Esophagus muscularis mucosa (tissue), 4 donors: ENCODE measurements around the gene MAMDC4. TPM values are rescaled to one million over a fixed set of nuclear protein-coding genes. Genes with fewer than 3 reads are reported as not detected.
"Not testable (repeated sequence)": the region's sequence is repeated elsewhere in the genome, so short reads cannot be mapped to it uniquely, and the experiment has no call there.

ENCODE experiments used
- DNase-seq: peaks from one replicate; pipeline ENCODE4 v3.0.0-alpha.2; 2017; ENCODE audit errors: extremely low spot score
- H3K27ac ChIP-seq, 4 donors: fragments of 200-600 bp; sonication (generic); replicated peaks in 1 of 4; 1 replicate in 3 of 4; 2 replicates in 1 of 4; pipeline ENCODE4 v1.5.1; 2016 to 2019; ENCODE audit warnings: mild to moderate bottlenecking in 1 of 4
- H3K27me3 ChIP-seq, 4 donors: fragments of 200-600 bp; sonication (generic); one replicate each; pipeline versions ENCODE4 v1.5.1 to v1.6.0; 2016 to 2019
- H3K36me3 ChIP-seq, 4 donors: fragments of 200-600 bp; sonication (generic); one replicate each; pipeline ENCODE4 v1.5.1; 2016 to 2019
- H3K4me1 ChIP-seq, 4 donors: fragments of 200-600 bp; sonication (generic); one replicate each; pipeline ENCODE4 v1.5.1; 2016 to 2019
- H3K4me3 ChIP-seq, 4 donors: fragments of 200-600 bp; sonication (generic); 1 replicate in 2 of 4; 2 replicates in 2 of 4; pipeline ENCODE4 v1.5.1; 2016 to 2019; ENCODE audit warnings: mild to moderate bottlenecking in 4 of 4, moderate library complexity in 1 of 4
- H3K9me3 ChIP-seq, 4 donors: fragments of 200-600 bp; sonication (generic); 1 replicate in 3 of 4; 2 replicates in 1 of 4; pipeline ENCODE4 v1.5.1; 2016 to 2019
- EP300 ChIP-seq: sonication (generic); formaldehyde crosslinking; IDR thresholded peaks from one replicate; pipeline ENCODE4 v1.6.1; 2017; ENCODE audit warnings: antibody characterized with exemption
- POLR2A ChIP-seq: fragments of 450-650 bp; IDR thresholded peaks from one replicate; pipeline ENCODE4 v1.6.1; 2017; ENCODE audit warnings: antibody characterized with exemption, moderate library complexity, mild to moderate bottlenecking, low read depth
- POLR2AphosphoS5 ChIP-seq, 2 donors: sonication (generic); formaldehyde crosslinking; IDR thresholded peaks; one replicate each; pipeline ENCODE4 v1.6.1; 2017; ENCODE audit warnings: antibody characterized with exemption in 2 of 2
- WGBS: methylation state at CpG from one replicate; pipeline ENCODE4 v1.1.5; 2018; 5-methylcytosine and 5-hydroxymethylcytosine counted together
- intact Hi-C: fragments of 100-400 bp; cut with DNase I; formaldehyde crosslinking; loops from one replicate; pipeline ENCODE4 v1.15.1; 2023
- total RNA-seq, 4 donors: library from RNA; depleted of rRNA; stranded (reverse); fragments of >200 nt; gene quantifications; one replicate each; pipeline versions ENCODE4 v1.1.0 to v1.2.1, GENCODE V29; 2016
- TF ChIP-seq, protein P1 (sequence below), 3 experiments: fragments of 200-600 bp in 2 of 3; fragments of 450-650 bp in 1 of 3; sonication (generic) in 2 of 3; IDR thresholded peaks; one replicate each; pipeline ENCODE4 v1.5.1; 2017 to 2019; ENCODE audit warnings: antibody characterized with exemption in 3 of 3, mild to moderate bottlenecking in 2 of 3, moderate library complexity in 1 of 3

Gene MAMDC4
- total RNA-seq, 4 donors from 2014 or later: 1.7 to 4.7 (median 2.1) TPM

DNA sequence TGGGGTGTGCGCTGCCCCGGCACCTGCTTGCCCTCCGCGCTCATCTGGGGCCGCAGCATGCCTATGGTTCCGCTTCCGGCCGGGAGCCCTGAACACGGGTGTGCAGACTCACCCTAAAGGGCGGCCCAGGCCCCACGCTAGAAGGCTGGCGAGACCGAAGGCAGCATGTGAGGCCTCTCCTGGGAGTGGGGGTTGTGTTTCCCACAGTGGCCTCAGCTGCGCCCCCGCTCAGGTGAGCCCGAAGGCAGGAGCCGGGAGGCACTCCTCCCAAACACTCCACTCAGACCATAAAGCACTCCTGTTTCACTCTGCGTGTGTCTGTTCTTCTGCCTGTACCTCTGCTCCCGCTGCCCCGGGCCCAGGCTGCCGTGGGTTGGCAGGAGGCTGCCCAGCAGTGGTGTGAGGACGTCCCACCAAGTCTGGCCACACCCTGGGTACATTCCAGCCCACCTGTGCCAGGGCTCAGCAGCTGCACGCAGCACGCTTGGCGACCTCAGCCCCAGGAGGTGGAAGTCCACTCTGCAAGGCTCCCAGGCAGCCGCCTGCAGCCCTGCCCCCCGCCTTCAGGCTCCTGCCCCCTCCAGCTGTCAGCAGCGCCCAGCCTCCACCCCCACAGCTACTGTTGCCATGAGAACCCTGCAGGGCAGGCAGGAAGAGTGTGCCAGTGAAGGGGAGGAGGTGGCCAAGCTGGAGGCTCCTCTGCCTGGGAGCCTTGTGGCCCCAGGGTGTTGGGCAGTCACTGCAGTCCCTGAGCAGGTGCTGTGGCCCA is 11.1 kb upstream of the MAMDC4 start:
- H3K36me3 ChIP-seq: peaks cover 0 to 53% (median 45%) of the 10 kb centered on the region in 4 donors
- WGBS: 64% methylated on average over 16 of the region's 28 CpGs

DNA sequence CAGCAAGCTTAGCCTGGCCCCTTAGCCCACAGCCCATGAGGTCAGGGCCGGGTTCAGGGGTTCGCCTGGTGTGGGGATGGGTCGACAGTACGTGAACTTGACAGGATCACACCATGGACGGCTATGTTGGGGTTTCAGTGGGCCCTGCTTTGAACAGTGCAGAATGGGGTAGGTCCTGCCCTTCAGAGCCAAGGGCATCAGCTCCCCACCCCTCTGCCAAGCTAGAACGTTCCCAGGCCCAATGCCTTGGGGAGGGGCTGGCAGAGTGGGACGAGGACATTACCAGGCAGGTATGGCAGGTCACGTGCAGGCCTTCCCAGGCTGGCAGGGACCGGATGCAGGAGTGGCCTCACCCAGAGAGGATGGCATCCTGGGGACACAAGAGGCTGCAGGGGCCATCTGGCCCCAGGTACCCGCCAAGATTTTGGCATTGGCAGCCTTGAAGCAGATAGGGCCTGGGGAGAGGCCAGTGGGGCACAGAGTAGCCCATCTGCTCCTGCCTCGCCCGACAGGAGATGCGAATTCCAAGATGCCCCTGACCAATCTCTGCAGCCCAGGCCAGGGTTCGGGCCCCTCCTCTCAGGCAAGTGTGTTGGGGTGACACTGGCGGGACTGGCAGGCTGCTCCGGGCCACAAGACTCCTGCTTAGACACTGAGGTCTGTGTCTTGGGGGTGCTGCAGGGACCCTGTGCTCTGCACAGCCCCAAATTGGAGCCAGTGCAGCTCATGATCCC is 10.3 kb upstream of the MAMDC4 start:
- Histone ChIP-seq H3K4me3 (peak overlapping the region; percentile 48 to 65 (median 49)), H3K4me1 (peaks cover 36 to 64% (median 60%) of the 10 kb centered on the region in 4 donors), H3K27ac (peak overlapping the region in 1 of 4 donors; percentile 66), H3K36me3 (peaks cover 0 to 46% (median 38%) of the 10 kb centered on the region in 4 donors), H3K27me3 (peaks cover 4 to 40% (median 25%) of the 10 kb centered on the region in 4 donors)
- intact Hi-C loops, H3K9me3 ChIP-seq, DNase-seq: not testable (repeated sequence)
- 60% methylated on average over 1 of the region's 16 CpGs for WGBS

More for the DNA sequence above, 11.1 kb upstream of the MAMDC4 start:
- no peak overlapping the region for H3K27ac ChIP-seq
- peaks cover 4 to 33% (median 23%) of the 10 kb centered on the region in 4 donors for H3K27me3 ChIP-seq
- H3K9me3 ChIP-seq: no peaks in the 10 kb centered on the region
- H3K4me1 ChIP-seq: peaks cover 32 to 57% (median 53%) of the 10 kb centered on the region in 4 donors
- TF ChIP-seq POLR2AphosphoS5 (IDR thresholded peaks at IDR 0.05) (no peak), POLR2A (no peak), EP300 (no peak)
- TF ChIP-seq, protein P1, sequence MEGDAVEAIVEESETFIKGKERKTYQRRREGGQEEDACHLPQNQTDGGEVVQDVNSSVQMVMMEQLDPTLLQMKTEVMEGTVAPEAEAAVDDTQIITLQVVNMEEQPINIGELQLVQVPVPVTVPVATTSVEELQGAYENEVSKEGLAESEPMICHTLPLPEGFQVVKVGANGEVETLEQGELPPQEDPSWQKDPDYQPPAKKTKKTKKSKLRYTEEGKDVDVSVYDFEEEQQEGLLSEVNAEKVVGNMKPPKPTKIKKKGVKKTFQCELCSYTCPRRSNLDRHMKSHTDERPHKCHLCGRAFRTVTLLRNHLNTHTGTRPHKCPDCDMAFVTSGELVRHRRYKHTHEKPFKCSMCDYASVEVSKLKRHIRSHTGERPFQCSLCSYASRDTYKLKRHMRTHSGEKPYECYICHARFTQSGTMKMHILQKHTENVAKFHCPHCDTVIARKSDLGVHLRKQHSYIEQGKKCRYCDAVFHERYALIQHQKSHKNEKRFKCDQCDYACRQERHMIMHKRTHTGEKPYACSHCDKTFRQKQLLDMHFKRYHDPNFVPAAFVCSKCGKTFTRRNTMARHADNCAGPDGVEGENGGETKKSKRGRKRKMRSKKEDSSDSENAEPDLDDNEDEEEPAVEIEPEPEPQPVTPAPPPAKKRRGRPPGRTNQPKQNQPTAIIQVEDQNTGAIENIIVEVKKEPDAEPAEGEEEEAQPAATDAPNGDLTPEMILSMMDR (IDR thresholded peaks at IDR 0.05): no peak
- intact Hi-C loops: no loop called here
- no peak overlapping the region for H3K4me3 ChIP-seq
- DNase-seq: no peak

GRCh38 chr9:136842380-136842948 is 9.7 kb upstream of the MAMDC4 start, which contains the start of gene AJM1:
TSS of gene AJM1 (plus strand) at chr9:136842478. CDS start at chr9:136844415, 1,937 bp downstream.
- intact Hi-C loops, DNase-seq, H3K9me3 ChIP-seq: not testable (repeated sequence)
- Histone ChIP-seq H3K4me3 (peak within 1 kb of the TSS; percentile 48 to 65 (median 49)), H3K27ac (peak within 1 kb of the TSS in 3 of 4 donors; percentile 14 to 66 (median 17)), H3K36me3 (peaks cover 0 to 39% (median 35%) of the 10 kb centered on the region in 4 donors), H3K4me1 (peaks cover 42 to 71% (median 67%) of the 10 kb centered on the region in 4 donors), H3K27me3 (peaks cover 4 to 47% (median 31%) of the 10 kb centered on the region in 4 donors)
- 0% methylated on average over 5 of the region's 27 CpGs for WGBS
- TF ChIP-seq POLR2AphosphoS5 (IDR thresholded peaks at IDR 0.05): peak; percentile 38 to 47
- TF ChIP-seq, protein P1 (IDR thresholded peaks at IDR 0.05): peak; percentile 75 to 98 (median 81)

GRCh38 chr9:136843159-136843800 is 8.9 kb upstream of the MAMDC4 start:
- WGBS: 11% methylated on average over 10 of the region's 21 CpGs
- peak overlapping the region in 2 of 4 donors; percentile 14 to 66 for H3K27ac ChIP-seq
- intact Hi-C loops, DNase-seq, H3K9me3 ChIP-seq: not testable (repeated sequence)
- H3K4me1 ChIP-seq: peaks cover 48 to 79% (median 75%) of the 10 kb centered on the region in 4 donors
- H3K27me3 ChIP-seq: peaks cover 4 to 55% (median 36%) of the 10 kb centered on the region in 4 donors
- H3K36me3 ChIP-seq: peaks cover 0 to 31% (median 26%) of the 10 kb centered on the region in 4 donors
- peak overlapping the region; percentile 13 to 65 (median 49) for H3K4me3 ChIP-seq
